ENCODE measurements around the gene DOCK7. TPM values are rescaled to one million over a fixed set of nuclear protein-coding genes. Genes with fewer than 3 reads are reported as not detected.
"Not testable (repeated sequence)": the region's sequence is repeated elsewhere in the genome, so short reads cannot be mapped to it uniquely, and the experiment has no call there.

DOCK7 gene
- total RNA-seq, 1 donor from 2014 or later, result 36.5 TPM

GRCh38 chr1:62539028-62539447, 149.1 kb downstream of the DOCK7 start:
- TF ChIP-seq, protein P1, sequence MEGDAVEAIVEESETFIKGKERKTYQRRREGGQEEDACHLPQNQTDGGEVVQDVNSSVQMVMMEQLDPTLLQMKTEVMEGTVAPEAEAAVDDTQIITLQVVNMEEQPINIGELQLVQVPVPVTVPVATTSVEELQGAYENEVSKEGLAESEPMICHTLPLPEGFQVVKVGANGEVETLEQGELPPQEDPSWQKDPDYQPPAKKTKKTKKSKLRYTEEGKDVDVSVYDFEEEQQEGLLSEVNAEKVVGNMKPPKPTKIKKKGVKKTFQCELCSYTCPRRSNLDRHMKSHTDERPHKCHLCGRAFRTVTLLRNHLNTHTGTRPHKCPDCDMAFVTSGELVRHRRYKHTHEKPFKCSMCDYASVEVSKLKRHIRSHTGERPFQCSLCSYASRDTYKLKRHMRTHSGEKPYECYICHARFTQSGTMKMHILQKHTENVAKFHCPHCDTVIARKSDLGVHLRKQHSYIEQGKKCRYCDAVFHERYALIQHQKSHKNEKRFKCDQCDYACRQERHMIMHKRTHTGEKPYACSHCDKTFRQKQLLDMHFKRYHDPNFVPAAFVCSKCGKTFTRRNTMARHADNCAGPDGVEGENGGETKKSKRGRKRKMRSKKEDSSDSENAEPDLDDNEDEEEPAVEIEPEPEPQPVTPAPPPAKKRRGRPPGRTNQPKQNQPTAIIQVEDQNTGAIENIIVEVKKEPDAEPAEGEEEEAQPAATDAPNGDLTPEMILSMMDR (IDR thresholded peaks at IDR 0.05), result no peak
- Histone ChIP-seq H3K36me3 (peaks cover 69% of the 10 kb centered on the region), H3K4me1 (no peaks in the 10 kb centered on the region), H3K4me3 (no peak overlapping the region), H3K27ac (no peak overlapping the region), H3K27me3 (ENCODE audit: low read depth) (no peaks in the 10 kb centered on the region), H3K9me3 (no peaks in the 10 kb centered on the region)
- no peak for ATAC-seq
- intact Hi-C loops (cut with DNase I), result no loop called here
- no peak for DNase-seq

- Histone ChIP-seq H3K9me3 (no peaks in the 10 kb centered on the region), H3K27me3 (ENCODE audit: low read depth) (no peaks in the 10 kb centered on the region), H3K27ac (no peak overlapping the region), H3K4me1 (no peaks in the 10 kb centered on the region), H3K36me3 (peaks cover 66% of the 10 kb centered on the region), H3K4me3 (no peak overlapping the region)
- DNase-seq (no peak), ATAC-seq (no peak)
- TF ChIP-seq, protein P1 (IDR thresholded peaks at IDR 0.05), result no peak
- intact Hi-C loops (cut with DNase I), result no loop called here
Measured at GRCh38 chr1:62536865-62537264, 151.3 kb downstream of the DOCK7 start.

DNA sequence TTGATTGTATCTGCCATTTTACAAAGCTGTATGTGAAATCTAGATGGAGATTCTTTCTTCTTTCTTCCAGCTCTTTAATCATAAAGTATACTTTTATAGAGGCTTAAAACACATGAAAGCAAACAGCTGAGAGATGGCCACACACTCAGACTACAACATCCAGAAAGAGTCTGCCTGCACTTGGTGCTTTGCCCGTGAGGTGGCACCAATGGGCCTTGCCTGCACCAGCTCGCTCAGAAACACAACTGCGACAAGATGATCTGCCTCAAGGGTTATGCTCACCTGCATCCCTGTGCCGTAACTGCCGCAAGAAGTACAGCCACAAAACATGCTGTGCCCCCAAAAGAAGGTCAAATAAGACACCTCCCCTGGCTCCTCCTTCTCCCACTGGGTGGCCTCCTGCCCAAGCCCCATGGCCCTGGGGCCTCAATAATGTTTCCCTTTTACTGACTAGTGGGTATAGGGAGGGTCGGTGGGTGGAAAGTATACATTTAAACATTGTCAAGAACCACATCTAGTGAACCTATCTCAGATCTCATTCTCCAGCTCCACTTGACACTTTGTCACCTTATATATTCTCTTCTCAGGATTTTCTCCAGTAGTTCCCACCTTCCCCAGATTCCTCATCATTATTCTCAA, 157.6 kb downstream of the DOCK7 start:
- intact Hi-C loops (cut with DNase I), result no loop called here
- ATAC-seq, result peak; percentile 45 to 65

DNA sequence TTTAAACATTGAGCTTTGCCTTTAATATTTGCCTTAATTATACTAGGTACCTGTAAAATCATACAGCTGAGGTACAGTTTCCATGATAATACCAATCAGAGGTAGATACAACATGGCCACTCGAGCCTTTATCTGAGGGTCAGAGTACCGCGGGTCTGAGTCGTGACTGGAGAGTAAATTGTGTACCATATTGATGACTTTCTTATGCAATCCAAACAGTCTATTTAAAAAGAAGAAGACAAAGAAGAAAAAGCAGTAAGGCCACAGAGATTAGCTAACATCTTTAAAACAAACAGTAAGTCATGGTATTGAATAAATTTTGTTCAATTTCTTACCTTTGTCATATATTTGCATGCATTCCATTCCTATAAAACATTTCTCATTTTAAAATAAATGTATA, 159.0 kb downstream of the DOCK7 start:
- no peak overlapping the region for H3K4me3 ChIP-seq
- intact Hi-C loops (cut with DNase I), result no loop called here
- no peak overlapping the region for H3K27ac ChIP-seq
- H3K4me1 ChIP-seq, result no peaks in the 10 kb centered on the region
- TF ChIP-seq, protein P1 (IDR thresholded peaks at IDR 0.05), result no peak
- H3K9me3 ChIP-seq, result no peaks in the 10 kb centered on the region
- H3K36me3 ChIP-seq, result peaks cover 10% of the 10 kb centered on the region
- no peak for DNase-seq
- ATAC-seq, result no peak
- H3K27me3 ChIP-seq (ENCODE audit: low read depth), result no peaks in the 10 kb centered on the region

More for the DNA sequence above, 157.6 kb downstream of the DOCK7 start:
- Histone ChIP-seq H3K9me3 (no peaks in the 10 kb centered on the region), H3K27me3 (ENCODE audit: low read depth) (no peaks in the 10 kb centered on the region), H3K27ac (no peak overlapping the region), H3K4me3 (no peak overlapping the region), H3K4me1 (no peaks in the 10 kb centered on the region), H3K36me3 (peaks cover 24% of the 10 kb centered on the region)
- TF ChIP-seq, protein P1 (IDR thresholded peaks at IDR 0.05), result peak; percentile 39
- DNase-seq, result peak; percentile 45

GRCh38 chr1:62528015-62528414, 160.2 kb downstream of the DOCK7 start:
- Histone ChIP-seq H3K4me1 (no peaks in the 10 kb centered on the region), H3K36me3 (peaks cover 5% of the 10 kb centered on the region), H3K27me3 (ENCODE audit: low read depth) (no peaks in the 10 kb centered on the region), H3K9me3 (no peaks in the 10 kb centered on the region), H3K27ac (no peak overlapping the region), H3K4me3 (no peak overlapping the region)
- intact Hi-C loops (cut with DNase I), result no loop called here
- TF ChIP-seq, protein P1 (IDR thresholded peaks at IDR 0.05), result no peak
- ATAC-seq (no peak), DNase-seq (no peak)

DNA sequence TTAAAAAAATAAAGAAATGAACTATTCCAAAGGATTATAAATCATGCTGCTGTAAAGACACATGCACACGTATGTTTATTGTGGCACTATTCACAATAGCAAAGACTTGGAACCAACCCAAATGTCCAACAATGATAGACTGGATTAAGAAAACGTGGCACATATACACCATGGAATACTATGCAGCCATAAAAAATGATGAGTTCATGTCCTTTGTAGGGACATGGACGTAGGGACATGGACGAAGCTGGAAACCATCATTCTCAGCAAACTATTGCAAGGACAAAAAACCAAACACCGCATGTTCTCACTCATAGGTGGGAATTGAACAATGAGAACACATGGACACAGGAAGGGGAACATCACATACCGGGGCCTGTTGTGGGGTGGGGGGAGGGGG, 160.8 kb downstream of the DOCK7 start:
- H3K36me3 ChIP-seq; H3K4me1 ChIP-seq; intact Hi-C loops (cut with DNase I); H3K27ac ChIP-seq; ATAC-seq; DNase-seq; H3K27me3 ChIP-seq (ENCODE audit: low read depth); H3K4me3 ChIP-seq; H3K9me3 ChIP-seq: not testable (repeated sequence)
